ENCODE data around the gene FKBP14.

FKBP14 gene

GRCh38 chr7:29990931-29991330 is 35.6 kb downstream of the FKBP14 start:
- Histone ChIP-seq H3K36me3 (ENCODE audit: control insufficient read depth, insufficient read depth, low read length) (no peaks in the 10 kb centered on the region), H3K4me3 (ENCODE audit: low read depth, low read length) (no peak overlapping the region), H3K4me1 (ENCODE audit: control insufficient read depth, insufficient read depth, low read length) (peaks cover 11% of the 10 kb centered on the region), H3K9ac (ENCODE audit: low read depth, low read length) (no peak overlapping the region), H3K27me3 (ENCODE audit: control insufficient read depth, insufficient read depth, low read length) (no peaks in the 10 kb centered on the region), H3K9me3 (ENCODE audit: control insufficient read depth, insufficient read depth, low read length) (peaks cover 5% of the 10 kb centered on the region; the same call in 1 of the 2 replicates), H3K27ac (ENCODE audit: low read depth, low read length) (no peak overlapping the region)

DNA sequence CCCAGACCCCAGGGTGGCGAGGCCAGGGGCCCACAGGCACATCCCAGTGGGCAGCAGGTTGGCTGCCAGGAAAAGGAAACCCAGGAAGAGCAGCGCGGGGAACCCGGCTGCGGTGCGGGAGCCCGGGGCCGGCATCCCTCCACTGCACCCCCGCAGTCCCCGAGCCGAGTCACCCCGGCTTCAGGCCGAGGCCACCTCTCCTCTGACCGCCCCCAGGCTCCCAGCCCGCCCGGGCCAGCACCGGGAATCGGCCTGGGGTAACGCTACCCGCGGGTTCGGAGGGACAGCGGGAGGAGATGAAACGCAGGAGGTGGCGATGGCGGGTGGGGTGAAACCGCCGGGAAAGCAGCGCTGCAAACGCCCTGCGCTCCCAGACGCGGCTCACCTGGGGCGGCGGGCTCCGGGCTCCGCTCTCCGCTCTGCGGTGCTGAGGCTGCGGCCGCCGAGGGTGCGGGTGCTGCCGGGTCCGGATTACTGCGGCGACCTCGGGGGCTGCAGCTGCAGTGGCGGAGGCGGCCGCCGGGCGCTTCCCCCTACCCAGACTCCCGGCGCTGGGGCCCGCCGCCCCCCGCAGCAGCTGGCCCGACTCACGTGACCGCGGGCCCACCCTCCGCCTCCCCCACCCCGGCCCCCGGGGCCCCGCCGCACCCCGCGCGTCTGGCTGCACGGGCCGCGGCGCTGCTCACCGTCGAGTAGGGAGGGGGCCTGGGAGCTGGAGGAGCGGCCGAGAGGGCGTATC is 37.1 kb downstream of the FKBP14 start, which contains the start of gene SCRN1:
SCRN1 (minus strand) TSS at position 545 of the 739 bp plus-strand sequence. CDS start 20,734 bp downstream, outside the sequence.
- Histone ChIP-seq H3K36me3 (ENCODE audit: control insufficient read depth, insufficient read depth, low read length) (no peaks in the 10 kb centered on the region), H3K27ac (ENCODE audit: low read depth, low read length) (peak within 1 kb of the TSS; percentile 93), H3K27me3 (ENCODE audit: control insufficient read depth, insufficient read depth, low read length) (no peaks in the 10 kb centered on the region), H3K4me3 (ENCODE audit: low read depth, low read length) (peak within 1 kb of the TSS; percentile 97), H3K9me3 (ENCODE audit: control insufficient read depth, insufficient read depth, low read length) (peaks cover 3% of the 10 kb centered on the region; the same call in 1 of the 2 replicates), H3K4me1 (ENCODE audit: control insufficient read depth, insufficient read depth, low read length) (peaks cover 11% of the 10 kb centered on the region), H3K9ac (ENCODE audit: low read depth, low read length) (peak within 1 kb of the TSS; percentile 71)

DNA sequence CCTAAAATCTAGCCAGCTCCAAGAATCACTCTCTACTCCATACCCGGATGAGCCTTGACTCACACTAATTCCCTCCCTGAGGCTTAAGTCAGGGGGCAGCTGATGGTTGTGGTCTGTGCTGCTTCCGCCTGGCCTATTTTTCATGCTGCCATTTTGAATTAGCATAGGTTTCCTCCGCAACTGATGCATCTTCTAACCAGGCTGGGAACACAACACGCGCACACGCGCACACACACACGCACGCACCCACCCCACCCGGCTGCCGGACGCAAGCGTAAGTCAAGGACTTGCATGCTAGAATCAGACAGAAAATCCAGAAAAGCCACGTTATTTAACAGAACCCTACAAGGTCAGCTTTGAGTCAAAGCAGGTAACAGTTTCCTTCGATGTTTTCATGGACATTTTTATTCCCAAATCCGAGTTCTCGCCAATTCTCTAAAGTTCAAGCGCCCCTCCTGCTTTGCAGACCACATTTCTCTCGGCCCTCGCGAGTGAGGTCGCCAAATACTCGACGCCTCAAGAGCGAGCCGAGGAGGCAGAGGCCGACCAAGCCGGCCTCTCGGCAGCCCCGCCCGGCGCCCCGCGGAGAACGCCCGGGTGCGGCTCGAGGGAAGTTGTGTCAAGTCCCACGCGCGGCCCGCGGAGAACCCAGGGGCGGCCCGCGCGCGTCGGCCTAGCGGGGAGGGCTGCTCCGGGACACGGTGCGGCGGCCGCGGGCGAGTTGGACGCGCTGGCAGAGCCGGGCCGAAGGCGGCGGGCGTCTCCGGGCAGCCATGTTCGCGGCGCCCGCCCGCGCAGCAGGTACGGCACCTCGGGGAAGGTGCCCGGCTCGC is 37.9 kb downstream of the FKBP14 start:
- H3K9ac ChIP-seq (ENCODE audit: low read depth, low read length): peak overlapping the region; percentile 71
- H3K4me3 ChIP-seq (ENCODE audit: low read depth, low read length): peak overlapping the region; percentile 97
- peak overlapping the region; percentile 93 for H3K27ac ChIP-seq (ENCODE audit: low read depth, low read length)
- H3K27me3 ChIP-seq (ENCODE audit: control insufficient read depth, insufficient read depth, low read length): no peaks in the 10 kb centered on the region
- no peaks in the 10 kb centered on the region for H3K9me3 ChIP-seq (ENCODE audit: control insufficient read depth, insufficient read depth, low read length)
- H3K36me3 ChIP-seq (ENCODE audit: control insufficient read depth, insufficient read depth, low read length): no peaks in the 10 kb centered on the region; the same call in 1 of the 2 replicates
- peaks cover 11% of the 10 kb centered on the region for H3K4me1 ChIP-seq (ENCODE audit: control insufficient read depth, insufficient read depth, low read length)

- peak overlapping the region; percentile 71 for H3K9ac ChIP-seq (ENCODE audit: low read depth, low read length)
Observed at GRCh38 chr7:29987811-29988317, 38.6 kb downstream of the FKBP14 start.

GRCh38 chr7:29987083-29987482 is 39.4 kb downstream of the FKBP14 start:
- Histone ChIP-seq H3K36me3 (ENCODE audit: control insufficient read depth, insufficient read depth, low read length) (no peaks in the 10 kb centered on the region; the same call in 1 of the 2 replicates), H3K27me3 (ENCODE audit: control insufficient read depth, insufficient read depth, low read length) (no peaks in the 10 kb centered on the region), H3K27ac (ENCODE audit: low read depth, low read length) (peak overlapping the region; percentile 93), H3K4me1 (ENCODE audit: control insufficient read depth, insufficient read depth, low read length) (peaks cover 11% of the 10 kb centered on the region), H3K9me3 (ENCODE audit: control insufficient read depth, insufficient read depth, low read length) (no peaks in the 10 kb centered on the region), H3K4me3 (ENCODE audit: low read depth, low read length) (peak overlapping the region; percentile 97; the same call in 1 of the 2 replicates), H3K9ac (ENCODE audit: low read depth, low read length) (no peak overlapping the region)

More at GRCh38 chr7:29987811-29988317, 38.6 kb downstream of the FKBP14 start:
- Histone ChIP-seq H3K27me3 (ENCODE audit: control insufficient read depth, insufficient read depth, low read length) (no peaks in the 10 kb centered on the region), H3K9me3 (ENCODE audit: control insufficient read depth, insufficient read depth, low read length) (no peaks in the 10 kb centered on the region), H3K27ac (ENCODE audit: low read depth, low read length) (peak overlapping the region; percentile 93), H3K4me1 (ENCODE audit: control insufficient read depth, insufficient read depth, low read length) (peaks cover 11% of the 10 kb centered on the region), H3K4me3 (ENCODE audit: low read depth, low read length) (peak overlapping the region; percentile 97), H3K36me3 (ENCODE audit: control insufficient read depth, insufficient read depth, low read length) (no peaks in the 10 kb centered on the region; the same call in 1 of the 2 replicates)

DNA sequence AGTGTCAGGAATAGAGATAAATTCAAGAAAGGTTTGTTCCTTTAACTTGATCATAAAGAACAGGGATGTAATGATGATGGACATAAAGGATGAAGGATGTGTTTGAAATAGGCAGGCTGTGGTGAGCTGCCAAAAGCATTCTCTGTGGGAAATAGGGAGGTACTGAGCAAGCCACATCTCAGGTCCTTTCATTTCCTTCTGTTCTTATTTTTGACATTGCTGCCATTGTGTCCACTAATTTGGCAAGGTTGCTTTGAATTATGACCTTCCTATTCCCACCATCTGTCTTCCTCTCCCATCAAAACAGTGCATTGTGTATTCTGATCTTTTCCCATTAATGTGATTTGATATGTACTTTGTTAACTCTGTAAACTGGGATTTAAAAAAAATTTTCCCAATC is 46.4 kb downstream of the FKBP14 start:
- Histone ChIP-seq H3K27ac (ENCODE audit: low read depth, low read length) (no peak overlapping the region), H3K4me3 (ENCODE audit: low read depth, low read length) (no peak overlapping the region), H3K4me1 (ENCODE audit: control insufficient read depth, insufficient read depth, low read length) (0 out of 2 replicates have a peak, but pooled peaks cover 6% of the 10 kb centered on the region), H3K9me3 (ENCODE audit: control insufficient read depth, insufficient read depth, low read length) (no peaks in the 10 kb centered on the region), H3K27me3 (ENCODE audit: control insufficient read depth, insufficient read depth, low read length) (no peaks in the 10 kb centered on the region), H3K36me3 (ENCODE audit: control insufficient read depth, insufficient read depth, low read length) (no peaks in the 10 kb centered on the region; the same call in 1 of the 2 replicates), H3K9ac (ENCODE audit: low read depth, low read length) (no peak overlapping the region)

GRCh38 chr7:29977886-29978651 is 48.4 kb downstream of the FKBP14 start:
- H3K9me3 ChIP-seq (ENCODE audit: control insufficient read depth, insufficient read depth, low read length): no peaks in the 10 kb centered on the region
- H3K27ac ChIP-seq (ENCODE audit: low read depth, low read length): peak overlapping the region; percentile 2
- H3K4me1 ChIP-seq (ENCODE audit: control insufficient read depth, insufficient read depth, low read length): peaks cover 13% of the 10 kb centered on the region; the same call in 1 of the 2 replicates
- no peak overlapping the region for H3K9ac ChIP-seq (ENCODE audit: low read depth, low read length)
- H3K27me3 ChIP-seq (ENCODE audit: control insufficient read depth, insufficient read depth, low read length): no peaks in the 10 kb centered on the region
- 0 out of 2 replicates have a peak, but pooled peaks cover 2% of the 10 kb centered on the region for H3K36me3 ChIP-seq (ENCODE audit: control insufficient read depth, insufficient read depth, low read length)
- H3K4me3 ChIP-seq (ENCODE audit: low read depth, low read length): no peak overlapping the region

DNA sequence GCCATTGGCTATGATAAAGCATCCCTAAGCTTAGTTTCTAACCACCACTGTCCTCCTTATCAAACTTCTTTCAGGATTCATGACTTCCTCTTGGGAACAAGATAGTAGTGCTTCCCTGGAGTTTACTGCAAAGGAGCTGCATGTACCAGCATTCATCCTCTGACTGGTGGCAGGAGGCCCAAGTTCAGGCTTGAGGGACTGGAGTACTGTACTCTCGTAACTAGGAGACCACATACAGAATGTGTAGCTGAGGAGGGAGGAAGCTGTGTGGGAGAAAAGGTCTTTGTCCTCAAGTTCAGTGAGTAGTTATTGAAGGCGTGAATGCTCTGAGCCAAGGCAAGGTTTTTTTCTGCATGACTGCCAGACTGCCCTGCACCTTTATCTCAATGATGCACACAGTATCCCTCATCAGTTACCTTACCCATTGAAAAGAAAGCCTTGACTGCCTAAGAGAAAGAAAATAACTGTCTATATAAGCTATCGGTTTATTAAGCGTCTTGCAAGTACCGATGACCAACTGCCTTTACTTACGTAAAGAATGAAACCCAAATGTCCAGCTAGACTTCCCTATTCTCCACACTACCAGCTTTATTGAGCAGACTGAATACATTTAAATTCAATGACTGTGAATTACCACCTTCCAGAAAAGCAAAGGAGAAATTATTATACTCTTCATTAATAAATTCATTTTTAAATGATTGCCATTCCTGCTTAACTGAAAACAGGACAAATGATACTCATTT is 49.7 kb downstream of the FKBP14 start:
- Histone ChIP-seq H3K36me3 (ENCODE audit: control insufficient read depth, insufficient read depth, low read length) (0 out of 2 replicates have a peak, but pooled peaks cover 2% of the 10 kb centered on the region), H3K4me1 (ENCODE audit: control insufficient read depth, insufficient read depth, low read length) (peaks cover 22% of the 10 kb centered on the region; the same call in 1 of the 2 replicates), H3K9ac (ENCODE audit: low read depth, low read length) (no peak overlapping the region), H3K4me3 (ENCODE audit: low read depth, low read length) (no peak overlapping the region), H3K9me3 (ENCODE audit: control insufficient read depth, insufficient read depth, low read length) (no peaks in the 10 kb centered on the region), H3K27me3 (ENCODE audit: control insufficient read depth, insufficient read depth, low read length) (no peaks in the 10 kb centered on the region), H3K27ac (ENCODE audit: low read depth, low read length) (no peak overlapping the region)

DNA sequence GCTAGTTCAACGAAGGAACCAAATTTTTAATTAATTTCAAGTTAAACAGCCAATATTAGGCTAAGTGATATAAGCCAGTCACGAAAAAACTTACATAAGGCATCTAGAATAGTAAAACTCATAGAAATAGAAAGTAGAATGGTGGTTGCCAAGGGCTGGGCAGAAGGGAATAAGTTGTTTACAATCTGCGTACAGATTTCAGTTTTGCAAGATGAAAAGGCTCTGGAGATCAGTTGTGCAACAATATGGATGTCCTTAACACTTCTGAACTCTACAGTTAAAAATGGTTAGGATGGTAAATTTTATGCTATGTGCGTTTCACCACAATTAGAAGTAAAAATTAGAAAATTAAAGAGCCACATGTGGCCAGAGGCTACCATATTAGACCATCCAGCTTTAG is 50.2 kb downstream of the FKBP14 start:
- no peak overlapping the region for H3K27ac ChIP-seq (ENCODE audit: low read depth, low read length)
- H3K36me3 ChIP-seq (ENCODE audit: control insufficient read depth, insufficient read depth, low read length): 0 out of 2 replicates have a peak, but pooled peaks cover 2% of the 10 kb centered on the region
- H3K9me3 ChIP-seq (ENCODE audit: control insufficient read depth, insufficient read depth, low read length): no peaks in the 10 kb centered on the region
- H3K27me3 ChIP-seq (ENCODE audit: control insufficient read depth, insufficient read depth, low read length): no peaks in the 10 kb centered on the region
- H3K4me1 ChIP-seq (ENCODE audit: control insufficient read depth, insufficient read depth, low read length): peaks cover 22% of the 10 kb centered on the region; the same call in 1 of the 2 replicates
- no peak overlapping the region for H3K4me3 ChIP-seq (ENCODE audit: low read depth, low read length)
- no peak overlapping the region for H3K9ac ChIP-seq (ENCODE audit: low read depth, low read length)

All from HUES48 (cell line).